Epithelial cell of proximal tubule (primary cell): ENCODE measurements around the gene YES1. TPM values are rescaled to one million over a fixed set of nuclear protein-coding genes. Genes with fewer than 3 reads are reported as not detected.
"Not testable (repeated sequence)": the region's sequence is repeated elsewhere in the genome, so short reads cannot be mapped to it uniquely, and the experiment has no call there.

Source experiments
- DNase-seq: peaks from one replicate; pipeline ENCODE4 v3.0.0-alpha.2; 2011; ENCODE audit warnings: low read depth
- H3K4me3 ChIP-seq: 2 replicates; pipeline ENCODE4 v1.5.1; 2011; ENCODE audit warnings: low read depth, mild to moderate bottlenecking, low read length
- total RNA-seq: library from RNA; depleted of rRNA; stranded (reverse); fragments of >200 nt; gene quantifications from 2 replicates; pipeline ENCODE4 v1.2.3, GENCODE V29; 2015
- TF ChIP-seq, protein P1 (sequence below): conservative IDR thresholded peaks from 2 replicates; pipeline ENCODE4 v1.5.1; 2012; ENCODE audit warnings: low read depth, mild to moderate bottlenecking, low read length

YES1 gene
- total RNA-seq, 1 donor from 2014 or later, result 109 TPM

DNA sequence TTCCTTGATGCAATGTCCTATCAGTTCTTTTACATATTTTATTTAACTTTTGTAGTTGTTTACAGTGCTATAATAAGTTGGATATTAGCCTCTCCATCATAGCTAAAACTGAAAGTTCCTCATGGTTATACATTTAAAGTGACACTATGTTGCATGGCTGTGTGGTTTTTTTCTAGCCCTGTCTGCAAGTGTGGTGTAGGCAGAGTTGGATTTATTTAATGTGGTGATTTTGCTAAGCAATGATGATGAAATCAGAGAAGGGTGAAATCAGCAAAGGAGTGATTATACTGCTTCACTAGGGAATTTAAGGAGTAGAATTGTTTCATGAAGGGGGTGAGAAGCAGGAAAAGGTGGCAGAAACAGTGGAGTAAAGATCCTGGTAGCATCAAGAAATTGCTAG lies 81.3 kb downstream of the YES1 start:
- no peak overlapping the region for H3K4me3 ChIP-seq
- no peak for DNase-seq
- TF ChIP-seq, protein P1, sequence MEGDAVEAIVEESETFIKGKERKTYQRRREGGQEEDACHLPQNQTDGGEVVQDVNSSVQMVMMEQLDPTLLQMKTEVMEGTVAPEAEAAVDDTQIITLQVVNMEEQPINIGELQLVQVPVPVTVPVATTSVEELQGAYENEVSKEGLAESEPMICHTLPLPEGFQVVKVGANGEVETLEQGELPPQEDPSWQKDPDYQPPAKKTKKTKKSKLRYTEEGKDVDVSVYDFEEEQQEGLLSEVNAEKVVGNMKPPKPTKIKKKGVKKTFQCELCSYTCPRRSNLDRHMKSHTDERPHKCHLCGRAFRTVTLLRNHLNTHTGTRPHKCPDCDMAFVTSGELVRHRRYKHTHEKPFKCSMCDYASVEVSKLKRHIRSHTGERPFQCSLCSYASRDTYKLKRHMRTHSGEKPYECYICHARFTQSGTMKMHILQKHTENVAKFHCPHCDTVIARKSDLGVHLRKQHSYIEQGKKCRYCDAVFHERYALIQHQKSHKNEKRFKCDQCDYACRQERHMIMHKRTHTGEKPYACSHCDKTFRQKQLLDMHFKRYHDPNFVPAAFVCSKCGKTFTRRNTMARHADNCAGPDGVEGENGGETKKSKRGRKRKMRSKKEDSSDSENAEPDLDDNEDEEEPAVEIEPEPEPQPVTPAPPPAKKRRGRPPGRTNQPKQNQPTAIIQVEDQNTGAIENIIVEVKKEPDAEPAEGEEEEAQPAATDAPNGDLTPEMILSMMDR, result no peak

DNA sequence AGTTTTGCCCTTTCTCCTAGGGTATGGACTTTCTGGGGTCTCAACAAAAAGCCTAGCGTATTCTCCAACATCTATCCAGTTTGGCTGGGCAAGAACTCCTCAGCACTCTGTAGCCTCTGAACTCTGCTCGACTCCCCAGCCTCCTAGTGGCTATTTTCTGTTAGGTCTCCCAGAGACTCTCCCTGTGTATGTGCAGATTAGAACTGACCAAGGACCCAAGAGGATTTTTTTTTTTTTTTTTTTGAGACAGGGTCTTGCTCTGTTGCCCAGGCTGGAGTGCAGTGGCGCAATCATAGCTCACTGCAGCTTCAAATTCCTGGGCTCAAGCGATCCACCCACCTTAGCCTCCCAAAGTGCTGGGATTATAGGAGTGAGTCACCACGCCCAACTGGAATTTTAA lies 81.9 kb downstream of the YES1 start:
- DNase-seq, H3K4me3 ChIP-seq: not testable (repeated sequence)
- TF ChIP-seq, protein P1, result peak; percentile 47

DNA sequence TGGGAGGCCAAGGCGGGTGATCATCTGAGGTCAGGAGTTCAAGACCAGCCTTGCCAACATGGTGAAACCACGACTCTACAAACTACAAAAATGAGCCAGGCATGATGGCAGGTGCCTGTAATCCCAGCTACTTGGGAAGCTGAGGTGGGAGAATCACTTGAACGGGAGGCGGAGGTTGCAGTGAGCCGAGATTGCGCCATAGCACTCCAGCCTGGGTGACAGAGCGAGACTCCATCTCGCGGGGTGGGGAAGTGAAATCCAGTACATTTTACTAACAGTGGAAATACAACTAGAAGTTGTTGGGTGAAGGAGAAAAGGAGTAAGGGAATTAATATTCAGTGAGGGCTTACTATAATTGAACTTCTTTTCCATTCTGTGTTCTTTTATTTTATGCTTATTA lies 86.4 kb downstream of the YES1 start:
- H3K4me3 ChIP-seq, result no peak overlapping the region
- DNase-seq, result no peak
- TF ChIP-seq, protein P1, result no peak

DNA sequence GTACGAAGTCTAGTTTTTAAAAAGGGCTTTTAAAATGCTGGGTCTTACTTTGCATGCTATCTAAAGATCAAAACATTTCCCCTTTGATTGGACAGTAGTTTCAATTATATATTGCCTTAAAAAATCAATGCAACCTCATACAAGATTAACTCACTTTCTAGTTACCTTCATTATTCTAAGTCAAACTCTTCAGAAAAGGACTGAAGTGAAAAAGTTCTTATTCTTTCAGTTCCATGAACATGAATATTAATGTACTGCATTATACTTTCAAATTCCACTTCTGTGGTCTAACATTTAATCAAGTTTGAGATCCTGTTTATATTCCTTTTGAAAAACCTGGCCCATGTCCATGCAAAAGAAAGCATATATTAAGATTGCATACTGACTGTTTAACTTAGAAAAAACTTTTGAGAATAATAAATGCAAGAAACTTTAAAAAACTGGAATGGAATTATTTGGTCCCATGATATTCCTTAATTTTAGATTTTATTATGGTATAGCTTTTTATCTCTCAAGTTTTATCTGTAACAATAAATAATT lies 88.4 kb downstream of the YES1 start:
- no peak for DNase-seq
- TF ChIP-seq, protein P1, result no peak
- H3K4me3 ChIP-seq, result no peak overlapping the region

DNA sequence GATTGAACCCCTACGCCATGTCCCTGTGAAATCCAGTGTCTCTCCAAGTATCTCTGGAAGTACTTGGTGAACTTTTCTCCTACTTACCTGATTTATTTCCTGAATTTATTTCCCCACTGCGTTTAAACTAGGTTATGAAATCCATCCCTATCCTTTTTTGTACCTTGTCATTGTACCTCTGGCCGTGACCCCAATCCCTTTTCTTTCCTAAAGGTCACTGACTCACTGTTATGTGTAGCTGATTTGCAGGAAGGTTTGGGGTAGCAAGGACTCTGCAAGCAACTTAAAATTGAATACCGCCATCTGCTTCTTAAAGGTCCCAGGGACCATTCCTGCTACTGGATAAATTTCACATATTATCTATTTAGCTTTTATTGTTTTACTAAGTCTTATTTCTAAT lies 95.0 kb downstream of the YES1 start:
- no peak for DNase-seq
- TF ChIP-seq, protein P1, result no peak
- H3K4me3 ChIP-seq, result no peak overlapping the region

DNA sequence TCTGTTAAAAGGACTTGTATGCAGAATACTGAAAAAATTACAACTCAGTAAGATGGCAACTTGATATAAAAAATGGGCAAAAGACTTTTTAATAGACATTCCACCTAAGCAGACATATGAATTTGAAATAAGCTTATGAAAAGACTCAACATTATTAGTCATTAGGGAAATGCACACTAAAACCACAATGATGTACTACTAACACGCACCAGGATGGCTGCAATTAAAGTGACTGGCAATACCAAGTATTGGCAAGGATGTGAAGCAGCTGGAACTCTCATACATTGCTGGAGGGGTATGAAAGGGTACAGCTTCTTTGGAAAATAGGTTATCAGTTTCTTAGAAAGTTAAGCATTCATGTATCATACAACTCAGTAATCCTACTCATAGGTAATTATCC lies 96.4 kb downstream of the YES1 start:
- no peak overlapping the region for H3K4me3 ChIP-seq
- TF ChIP-seq, protein P1, result no peak
- no peak for DNase-seq

DNA sequence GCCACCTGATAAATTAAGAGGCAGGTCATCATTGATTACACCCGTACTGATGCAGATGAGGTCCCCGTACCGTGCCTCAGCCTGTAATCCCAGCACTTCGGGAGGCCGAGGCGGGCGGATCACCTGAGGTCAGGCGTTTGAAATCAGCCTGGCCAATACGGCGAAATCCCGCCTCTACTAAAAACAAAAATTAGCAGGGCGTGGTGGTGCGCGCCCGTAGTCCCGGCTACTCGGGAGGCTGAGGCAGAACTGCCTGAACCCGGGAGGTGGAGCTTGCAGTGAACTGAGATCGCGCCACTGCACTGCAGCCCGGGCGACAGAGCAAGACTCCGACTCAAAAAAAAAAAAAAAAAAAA lies 98.9 kb downstream of the YES1 start:
- H3K4me3 ChIP-seq, result peak overlapping the region; percentile 95
- DNase-seq, result no peak
- TF ChIP-seq, protein P1, result no peak
